HG02610 (cell line): ENCODE measurements around the gene ADARB2.
"Not testable (repeated sequence)": the region's sequence is repeated elsewhere in the genome, so short reads cannot be mapped to it uniquely, and the experiment has no call there.

Experiments
- ATAC-seq: cut with Tn5 transposase; IDR thresholded peaks from one replicate; pipeline ENCODE4 v1.9.1; 2021; ENCODE audit warnings: mild to moderate bottlenecking, moderate library complexity; ENCODE audit not compliant: unreplicated experiment

Gene ADARB2

DNA sequence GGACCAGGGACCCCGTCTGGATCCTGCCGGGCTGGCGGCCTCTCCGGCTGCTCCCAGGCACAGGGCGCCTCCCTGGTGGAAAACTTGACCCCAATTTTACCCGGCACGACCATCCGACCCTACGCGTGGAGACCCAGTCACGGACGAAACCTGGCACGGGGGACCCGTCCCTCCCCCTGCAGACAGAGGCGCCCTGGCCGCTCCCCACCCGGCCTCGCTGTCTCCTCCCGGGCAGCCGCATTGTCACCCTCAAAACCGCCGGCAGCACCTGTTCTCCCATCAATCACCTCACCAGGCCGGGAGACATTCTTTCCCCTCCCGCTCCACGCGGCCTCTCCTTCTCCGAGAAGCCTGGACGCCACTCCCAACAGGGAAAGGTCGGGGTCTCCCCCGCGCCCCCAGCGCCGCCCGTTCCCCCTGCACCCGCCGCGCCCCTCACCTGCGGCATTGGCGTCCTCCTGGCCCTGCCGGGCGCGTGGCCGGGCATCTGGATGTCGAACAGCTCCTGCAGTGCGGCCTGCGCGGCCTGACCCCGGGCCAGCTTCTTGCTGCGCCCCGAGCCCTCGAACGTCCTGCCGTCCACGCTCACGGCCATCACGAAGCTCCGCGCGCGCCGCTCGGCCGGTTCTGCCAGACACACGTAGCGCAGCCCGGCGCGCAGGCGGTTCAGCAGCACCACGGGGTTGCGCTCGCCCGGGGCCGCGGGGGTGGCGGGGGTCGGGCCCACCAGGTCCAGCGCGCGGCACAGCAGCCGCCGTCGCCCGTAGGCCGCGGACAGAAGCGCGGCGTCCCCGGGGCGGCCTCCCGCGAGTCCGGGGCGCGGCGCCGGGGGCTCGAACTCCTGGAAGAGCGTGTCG, 374.5 kb downstream of the ADARB2 start:
- no peak for ATAC-seq

DNA sequence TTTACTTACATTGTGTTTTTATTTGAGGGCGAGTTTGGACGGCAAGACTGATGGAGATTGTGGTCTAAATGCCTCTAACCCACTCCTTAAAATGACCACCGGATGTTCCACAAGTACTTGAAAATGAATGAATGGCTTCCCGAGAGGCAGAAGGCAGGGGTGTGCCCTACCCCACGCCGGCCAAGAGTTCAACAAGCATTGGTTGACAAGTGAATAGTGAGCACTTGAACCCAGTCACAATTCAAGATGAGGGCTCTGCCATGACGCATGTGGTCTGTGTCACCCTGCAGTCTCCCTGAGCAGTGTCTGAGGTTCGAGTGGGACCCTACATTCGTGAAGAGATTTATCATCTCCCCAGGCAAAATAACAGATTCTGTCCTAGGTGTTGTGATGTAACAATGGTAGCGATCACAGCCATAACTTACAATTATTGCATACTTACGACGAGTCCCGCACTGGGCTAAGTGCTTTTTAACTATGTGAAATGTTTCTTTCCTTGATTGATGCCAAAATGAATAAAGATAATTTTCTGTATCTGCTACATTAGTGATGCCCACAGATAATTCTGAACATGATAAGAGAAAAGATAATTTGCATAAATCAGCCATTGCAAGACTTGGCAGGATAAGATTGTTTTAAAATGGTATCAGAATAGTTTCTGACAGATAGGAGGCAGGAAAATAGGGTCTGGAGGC, 375.8 kb downstream of the ADARB2 start:
- ATAC-seq = no peak

GRCh38 chr10:1360558-1361164, 376.7 kb downstream of the ADARB2 start:
- no peak for ATAC-seq

DNA sequence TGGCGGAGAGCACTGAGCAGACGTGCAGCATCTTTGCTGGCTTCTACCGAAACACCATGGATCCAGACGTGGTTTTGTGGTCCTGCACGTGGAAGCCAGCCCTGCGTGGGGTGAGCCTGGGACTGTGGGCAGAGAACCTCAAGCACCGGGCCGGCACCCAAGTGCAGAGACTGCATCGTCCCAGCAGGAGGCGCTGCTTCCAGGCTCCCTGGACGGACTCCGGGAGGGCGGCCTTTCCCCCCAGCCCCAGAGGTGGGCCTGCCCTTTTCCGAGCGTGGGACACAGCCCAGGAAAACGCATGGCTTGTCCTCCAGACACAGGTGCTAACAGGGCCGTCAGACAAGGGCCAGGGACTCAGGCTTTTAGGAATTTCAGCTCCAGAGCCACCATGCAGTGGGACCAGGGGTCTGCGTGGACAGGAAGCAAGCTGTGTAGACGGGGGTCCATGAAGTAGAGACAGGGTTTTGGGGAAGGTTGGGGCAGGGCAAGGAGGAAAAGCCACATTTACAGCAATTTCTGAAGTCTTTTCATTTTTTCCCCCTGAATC, 377.2 kb downstream of the ADARB2 start:
- no peak for ATAC-seq

- no peak for ATAC-seq
Observed at GRCh38 chr10:1359626-1359955, 377.7 kb downstream of the ADARB2 start.

- ATAC-seq = no peak
Observed at GRCh38 chr10:1358860-1359625, 378.3 kb downstream of the ADARB2 start.

GRCh38 chr10:1358147-1358546, 379.2 kb downstream of the ADARB2 start:
- ATAC-seq = no peak

GRCh38 chr10:1356349-1356748, 381.0 kb downstream of the ADARB2 start:
- ATAC-seq = no peak

DNA sequence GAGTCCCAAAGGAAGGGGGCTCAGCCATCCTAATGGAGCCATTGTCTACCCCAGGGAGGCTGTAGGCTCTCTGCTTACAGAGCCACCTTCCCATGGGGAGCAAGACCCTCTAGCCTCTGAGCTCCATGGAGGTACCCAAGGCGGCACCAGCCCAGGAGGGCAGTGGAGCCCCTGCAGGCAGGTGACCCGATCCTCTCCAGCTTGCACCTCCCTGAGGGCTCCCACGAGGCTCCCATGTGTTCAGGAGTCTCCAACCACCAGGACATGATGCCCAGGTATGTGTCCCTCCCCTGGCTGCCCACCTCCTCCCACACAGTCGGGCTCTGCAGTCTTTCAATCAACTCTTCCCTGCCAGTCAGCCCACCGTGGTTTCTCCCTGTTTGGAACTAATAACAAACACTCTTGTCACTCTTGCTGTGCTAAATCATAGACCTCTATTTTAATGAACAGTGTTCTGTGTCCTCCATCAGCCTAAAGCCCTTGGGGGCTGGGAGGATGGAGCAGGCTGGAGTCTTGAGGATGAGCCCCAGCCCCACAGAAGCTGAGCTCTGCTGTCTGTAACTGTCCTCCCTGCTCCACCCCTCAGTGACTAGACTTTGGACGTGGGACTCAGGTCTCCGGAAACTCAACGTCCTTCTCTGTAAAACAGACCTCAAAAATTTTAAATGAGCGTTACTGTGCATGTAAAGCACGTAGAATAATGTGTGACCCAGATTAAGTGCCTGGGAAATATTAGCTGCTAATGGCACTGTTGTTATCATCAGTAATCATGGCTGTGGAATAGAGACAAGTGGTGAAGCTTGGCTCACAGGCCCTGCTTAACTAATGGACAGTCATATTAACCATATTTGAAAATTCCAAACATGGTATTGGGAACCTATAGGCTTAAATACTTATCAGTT, 382.3 kb downstream of the ADARB2 start:
- no peak for ATAC-seq

- not testable (repeated sequence) for ATAC-seq
Observed at GRCh38 chr10:1352296-1352695, 385.0 kb downstream of the ADARB2 start.

DNA sequence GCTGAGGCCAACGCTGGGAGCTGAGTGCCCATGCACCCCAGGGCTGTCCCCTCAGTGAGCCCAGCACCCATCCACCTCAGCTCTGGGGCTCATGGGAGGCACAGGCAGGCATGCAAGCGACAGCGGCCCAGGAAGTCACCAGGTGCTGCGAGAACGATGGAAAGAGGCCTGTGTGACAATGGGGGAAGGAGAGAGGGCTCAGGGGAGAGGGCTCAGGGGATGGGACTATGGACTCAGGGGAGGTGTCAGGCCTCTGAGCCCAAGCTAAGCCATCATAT, 388.6 kb downstream of the ADARB2 start:
- no peak for ATAC-seq

GRCh38 chr10:1347962-1348772, 389.2 kb downstream of the ADARB2 start:
- ATAC-seq = no peak

DNA sequence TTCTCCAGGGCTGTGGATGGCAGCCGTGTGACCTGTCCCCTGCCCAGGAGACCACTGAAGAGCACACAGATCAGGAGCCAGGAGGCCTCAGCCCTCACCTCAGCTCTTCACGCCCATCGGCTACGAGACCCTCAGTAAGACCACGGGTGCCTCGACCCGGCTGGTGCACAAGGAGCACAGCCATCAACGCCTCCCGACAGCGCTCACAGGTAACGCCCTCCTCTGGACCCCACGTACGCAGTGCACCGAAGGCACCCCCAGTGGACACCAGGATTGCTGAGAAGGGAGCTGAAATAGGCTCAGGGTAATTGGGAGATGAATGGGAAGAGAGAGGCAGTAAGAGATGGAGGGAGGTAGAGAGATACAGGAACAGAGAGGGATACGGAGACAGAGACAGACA, 389.8 kb downstream of the ADARB2 start:
- ATAC-seq = no peak

- ATAC-seq = no peak
Observed at GRCh38 chr10:1346201-1346600, 391.1 kb downstream of the ADARB2 start.

GRCh38 chr10:1345368-1345767, 392.0 kb downstream of the ADARB2 start:
- ATAC-seq = no peak

DNA sequence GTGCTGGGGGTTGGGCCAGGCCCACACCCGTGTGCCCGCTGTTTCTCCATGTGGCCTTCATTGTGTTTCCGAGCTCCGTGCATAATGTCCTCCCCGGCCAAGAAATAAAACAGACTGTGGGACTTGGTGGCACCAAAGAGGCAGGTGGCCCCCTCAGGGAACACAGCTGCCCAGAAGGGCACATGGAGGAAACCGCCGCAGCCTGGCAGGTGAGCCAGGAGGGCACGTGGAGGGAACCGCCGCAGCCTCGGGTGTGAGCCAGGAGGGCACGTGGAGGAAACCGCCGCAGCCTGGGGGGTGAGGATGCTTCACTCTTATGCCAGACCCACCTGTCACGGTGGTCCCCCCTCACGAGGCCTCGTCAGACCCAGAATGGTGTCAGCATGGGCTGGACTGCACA, 392.5 kb downstream of the ADARB2 start:
- ATAC-seq = no peak

DNA sequence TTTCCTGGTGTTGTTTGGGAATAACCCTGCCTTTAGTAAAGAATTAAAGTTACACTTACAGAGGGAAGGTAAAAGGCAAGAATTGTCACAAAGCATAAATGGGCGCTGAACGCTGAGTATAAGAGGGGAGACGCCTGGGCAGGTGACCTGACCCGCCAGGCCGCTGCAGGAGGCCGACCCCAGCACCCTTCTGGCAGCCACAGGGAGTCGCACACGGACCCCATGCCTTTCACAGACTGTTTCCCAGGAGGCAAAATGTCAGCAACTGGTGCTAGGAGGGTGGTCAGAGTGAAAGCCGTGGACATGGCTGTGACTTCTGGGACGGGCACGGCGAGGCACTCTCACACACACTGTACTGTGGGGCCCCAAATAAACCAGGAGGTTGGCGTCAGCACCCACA, 392.9 kb downstream of the ADARB2 start:
- ATAC-seq = no peak

DNA sequence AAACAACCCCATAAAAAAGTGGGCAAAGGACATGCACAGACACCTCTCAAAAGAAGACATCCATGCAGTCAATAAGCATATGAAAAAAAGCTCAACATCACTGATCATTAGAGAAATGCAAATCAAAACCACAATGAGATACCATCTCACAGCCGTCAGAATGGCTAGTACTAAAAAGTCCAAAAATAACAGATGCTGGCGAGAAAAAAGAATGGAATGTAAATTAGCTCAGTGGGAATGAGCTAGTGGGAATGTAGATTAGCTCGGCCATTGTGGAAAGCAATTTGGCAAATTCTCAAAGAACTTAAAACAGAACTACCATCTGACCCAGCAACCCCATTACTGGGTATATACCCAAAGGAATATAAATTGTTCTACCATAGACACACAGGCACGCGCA, 394.1 kb downstream of the ADARB2 start:
- ATAC-seq = no peak

- ATAC-seq = not testable (repeated sequence)
Observed at GRCh38 chr10:1341052-1341451, 396.3 kb downstream of the ADARB2 start.
